Activated T-helper 1 cell treated with anti-CD3 and anti-CD28 coated beads, Interleukin-12 subunit alpha, Interleukin-12 subunit beta, Interleukin-2, Interleukin-4 antibody, amounts not matched to agents 30 ng/mL and 10 ng/mL and 1 ng/mL, durations not matched to agents 14 hours and 24 hours and 36 hours (primary cell): Measurements from ENCODE around the gene DGKI. TPM values are rescaled to one million over a fixed set of nuclear protein-coding genes. Genes with fewer than 3 reads are reported as not detected.

ENCODE experiments used
- DNase-seq: peaks from one replicate; pipeline ENCODE4 v3.0.0; 2021; ENCODE audit warnings: low spot score
- H3K27ac Mint-ChIP-seq: one replicate; pipeline ENCODE4 v1.8.0; 2021; ENCODE audit warnings: mild to moderate bottlenecking, mixed read lengths
- H3K27me3 Mint-ChIP-seq: one replicate; pipeline ENCODE4 v1.8.0; 2022; ENCODE audit warnings: mild to moderate bottlenecking, moderate library complexity, mixed read lengths; ENCODE audit not compliant: insufficient read depth
- H3K36me3 Mint-ChIP-seq: one replicate; pipeline ENCODE4 v1.8.0; 2021; ENCODE audit warnings: low read depth, mixed read lengths
- H3K4me1 Mint-ChIP-seq: one replicate; pipeline ENCODE4 v1.8.0; 2021; ENCODE audit warnings: low read depth, mixed read lengths
- H3K4me3 Mint-ChIP-seq: one replicate; pipeline ENCODE4 v1.8.0; 2021; ENCODE audit warnings: mild to moderate bottlenecking, moderate library complexity, mixed read lengths
- H3K9me3 Mint-ChIP-seq: one replicate; pipeline ENCODE4 v1.8.0; 2021; ENCODE audit warnings: mixed read lengths
- intact Hi-C: fragments of 100-400 bp; cut with micrococcal nuclease; formaldehyde crosslinking; loops from one replicate; pipeline ENCODE4 v1.15.1; 2024
- total RNA-seq: library from RNA; stranded (reverse); gene quantifications from 2 replicates; pipeline ENCODE4 v1.2.3, GENCODE V29; 2022

The DGKI gene
- total RNA-seq = 27.3 and 30.2 TPM in 2 replicates

DNA sequence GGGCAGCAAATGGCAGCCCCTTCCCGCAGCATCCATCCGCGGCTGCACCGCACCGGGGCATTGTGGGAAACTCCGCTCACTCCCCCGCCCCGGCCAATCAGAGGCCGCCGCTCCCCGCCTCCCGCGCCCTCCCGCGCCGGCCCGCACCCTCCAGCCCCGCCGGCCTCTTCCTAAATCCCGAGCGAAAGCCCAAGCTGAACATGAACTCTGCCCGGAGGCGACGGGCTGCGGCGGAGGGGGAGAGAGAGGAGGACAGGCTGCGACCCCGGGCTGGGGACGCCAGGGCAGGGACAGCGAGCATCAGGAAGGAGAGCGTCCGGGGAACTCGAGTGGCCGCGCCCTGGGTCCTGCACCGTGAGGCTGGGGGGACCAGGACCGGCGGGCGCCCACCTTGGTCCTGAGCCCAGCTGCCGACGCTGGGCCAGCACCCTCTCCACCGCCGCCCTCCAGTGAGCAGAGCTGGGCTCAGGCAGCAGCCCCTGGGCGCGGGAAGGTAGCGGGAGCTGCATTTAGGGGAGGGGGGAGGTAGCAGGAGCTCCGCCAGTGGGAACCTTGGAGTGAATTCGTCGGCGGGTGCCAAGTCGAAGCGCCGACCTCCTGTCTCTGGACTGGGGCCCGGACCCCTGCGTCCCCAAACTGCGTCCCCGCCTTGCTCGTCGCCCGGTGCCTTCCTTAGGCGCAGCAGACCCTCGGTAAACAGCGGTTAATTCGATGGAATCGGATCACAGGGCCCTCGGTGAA is at the start of gene DGKI:
TSS of gene DGKI (minus strand) at position 148 of the 741 bp plus-strand sequence.
- DNase-seq = peak; percentile 14
- peaks cover 6% of the 10 kb centered on the region for H3K36me3 Mint-ChIP-seq
- peaks cover 40% of the 10 kb centered on the region for H3K27me3 Mint-ChIP-seq
- peak within 1 kb of the TSS; percentile 74 for H3K4me3 Mint-ChIP-seq
- peaks cover 7% of the 10 kb centered on the region for H3K4me1 Mint-ChIP-seq
- intact Hi-C loops = loop anchor here (1.0 kb wide), 1 partner anchor 48 kb away; no protein-coding TSS in a partner anchor
- no peak within 1 kb of the TSS for H3K27ac Mint-ChIP-seq
- H3K9me3 Mint-ChIP-seq = no peaks in the 10 kb centered on the region

DNA sequence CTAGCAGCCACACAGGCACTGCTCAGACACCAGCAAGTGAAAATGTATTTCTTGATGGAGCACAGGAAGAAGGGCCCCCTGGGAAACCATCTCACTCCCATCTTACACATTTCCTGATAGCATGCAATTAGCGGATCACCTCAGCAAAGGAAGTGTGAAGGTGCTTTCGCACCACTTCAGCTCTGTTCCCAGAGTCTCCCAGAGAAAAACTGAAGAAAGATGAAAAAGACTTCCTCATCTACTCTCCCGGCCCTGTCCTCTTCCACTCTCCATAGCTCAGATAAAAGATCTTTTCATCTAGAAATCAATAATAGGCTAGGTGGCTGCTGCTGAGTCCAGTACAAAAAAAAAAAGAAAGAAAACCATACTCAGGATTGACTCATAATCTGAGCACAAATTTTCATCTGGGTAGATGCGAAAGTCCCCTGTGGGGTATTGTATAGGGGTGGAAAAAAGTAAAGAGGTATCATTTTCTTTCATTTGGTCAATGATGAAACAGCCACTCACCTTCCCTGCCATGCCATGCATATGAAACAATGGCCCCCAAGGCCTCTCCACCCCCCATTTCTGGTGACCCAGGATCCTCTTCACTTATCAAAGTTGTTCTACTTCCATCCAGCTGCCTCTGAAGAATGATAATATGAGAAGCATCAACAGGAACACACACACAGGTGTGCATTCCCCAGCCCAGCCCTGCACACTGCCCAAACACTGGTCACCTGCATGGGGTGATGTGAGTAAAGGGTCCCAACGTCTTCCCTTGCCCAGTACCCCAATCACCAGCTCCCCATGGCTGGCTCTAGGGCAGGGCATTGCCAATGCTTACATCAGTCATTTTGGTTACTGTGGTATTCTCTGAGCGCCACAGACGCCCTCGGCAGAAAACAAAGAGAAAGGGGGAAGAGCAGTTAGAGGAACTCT is 48.8 kb upstream of the DGKI start:
- Mint-ChIP-seq H3K27ac (peak overlapping the region; percentile 90), H3K27me3 (no peaks in the 10 kb centered on the region), H3K4me3 (peak overlapping the region; percentile 60), H3K4me1 (peaks cover 50% of the 10 kb centered on the region), H3K9me3 (no peaks in the 10 kb centered on the region), H3K36me3 (peaks cover 38% of the 10 kb centered on the region)
- no peak for DNase-seq
- intact Hi-C loops = loop anchor here (1.0 to 5.0 kb wide), 5 partner anchors 13 to 1913 kb away; no protein-coding TSS in a partner anchor

DNA sequence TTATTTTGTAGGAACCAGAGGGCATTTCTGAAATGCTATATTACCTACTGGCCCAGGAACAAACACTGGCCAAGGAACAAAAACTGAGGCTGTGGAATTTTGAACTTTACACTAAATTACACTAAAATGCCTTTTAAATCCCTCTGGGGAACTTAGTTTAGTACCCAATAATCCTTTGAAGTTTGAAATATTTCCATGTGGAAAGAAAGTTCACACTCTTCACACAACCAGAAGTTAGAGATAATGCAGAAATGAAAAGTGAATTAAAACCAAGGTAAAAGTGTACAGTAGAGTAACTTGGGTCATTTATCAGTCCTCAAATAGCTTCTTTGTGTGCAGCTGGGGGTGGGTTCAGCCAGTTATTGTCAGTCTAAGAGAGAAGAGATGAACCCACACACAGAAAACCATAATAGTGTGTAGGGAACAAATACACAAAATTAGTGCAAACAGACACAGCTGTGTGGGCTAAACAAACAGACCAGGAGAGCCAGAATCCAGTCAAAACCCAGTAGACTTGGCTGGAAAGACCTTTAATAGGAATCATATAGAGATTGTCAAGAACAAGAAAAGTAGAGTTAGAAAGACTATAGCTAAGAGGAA is 46.5 kb upstream of the DGKI start:
- no peaks in the 10 kb centered on the region for H3K9me3 Mint-ChIP-seq
- H3K36me3 Mint-ChIP-seq = peaks cover 44% of the 10 kb centered on the region
- peaks cover 38% of the 10 kb centered on the region for H3K4me1 Mint-ChIP-seq
- no peaks in the 10 kb centered on the region for H3K27me3 Mint-ChIP-seq
- no peak overlapping the region for H3K4me3 Mint-ChIP-seq
- intact Hi-C loops = no loop called here
- no peak overlapping the region for H3K27ac Mint-ChIP-seq
- DNase-seq = no peak

DNA sequence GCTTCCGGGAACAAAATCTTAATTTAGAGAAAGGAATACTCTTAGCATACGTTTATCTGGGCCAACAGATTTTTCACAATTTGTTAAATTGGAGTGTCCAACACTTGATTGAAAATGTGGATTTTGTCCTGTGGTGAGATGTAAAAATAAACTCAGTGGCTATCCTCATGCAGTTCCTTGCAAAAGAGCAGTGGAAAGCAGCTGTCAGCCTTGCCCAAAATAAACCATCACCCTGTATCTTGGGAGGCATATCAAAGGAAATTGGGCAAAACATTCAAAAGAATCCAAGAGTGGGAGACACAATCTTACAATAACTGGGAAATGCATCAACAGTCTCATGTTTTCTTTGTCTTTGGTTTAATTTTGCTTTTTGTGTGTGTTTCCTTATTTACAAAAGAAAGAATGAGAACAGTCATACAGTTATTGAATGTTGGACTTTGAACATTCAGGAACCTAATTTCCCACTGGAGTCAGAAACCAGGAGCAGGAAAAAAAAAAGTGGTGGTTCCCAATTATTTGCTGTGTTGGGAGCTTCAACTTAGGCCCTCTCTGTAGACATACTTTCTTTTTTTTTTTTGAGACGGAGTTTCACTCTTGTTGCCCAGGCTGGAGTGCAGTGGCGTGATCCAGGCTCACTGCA is 44.4 kb upstream of the DGKI start:
- Mint-ChIP-seq H3K27me3 (no peaks in the 10 kb centered on the region), H3K4me3 (no peak overlapping the region), H3K4me1 (peaks cover 48% of the 10 kb centered on the region), H3K27ac (no peak overlapping the region), H3K9me3 (no peaks in the 10 kb centered on the region), H3K36me3 (peaks cover 41% of the 10 kb centered on the region)
- intact Hi-C loops = no loop called here
- no peak for DNase-seq

DNA sequence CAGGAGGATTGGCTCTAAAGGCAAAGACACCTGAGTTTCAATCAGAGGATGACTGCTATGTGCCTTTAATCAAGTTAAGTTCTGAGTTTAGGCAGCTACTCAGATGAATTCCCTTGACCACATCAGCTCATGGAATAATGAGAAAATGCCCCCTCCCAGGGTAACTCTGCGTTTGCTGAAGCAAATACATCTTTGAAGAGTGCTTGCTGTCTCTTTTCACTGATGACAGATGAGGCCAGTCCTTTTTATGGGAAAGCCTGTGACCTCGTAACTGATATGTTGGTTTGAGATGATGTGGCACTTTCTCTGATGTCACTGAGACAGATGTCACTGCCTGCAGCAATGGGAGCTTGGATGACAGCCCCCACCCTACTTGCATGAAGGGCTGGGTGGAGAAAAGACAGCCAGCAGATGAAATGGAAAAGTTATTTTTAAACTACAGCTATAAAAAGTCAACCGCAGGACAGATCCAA is 43.7 kb upstream of the DGKI start:
- no peaks in the 10 kb centered on the region for H3K27me3 Mint-ChIP-seq
- H3K9me3 Mint-ChIP-seq = no peaks in the 10 kb centered on the region
- no peak for DNase-seq
- intact Hi-C loops = loop anchor here (1.0 kb wide), 1 partner anchor 8 kb away; no protein-coding TSS in a partner anchor
- peak overlapping the region; percentile 41 for H3K27ac Mint-ChIP-seq
- peaks cover 46% of the 10 kb centered on the region for H3K4me1 Mint-ChIP-seq
- H3K36me3 Mint-ChIP-seq = peaks cover 41% of the 10 kb centered on the region
- H3K4me3 Mint-ChIP-seq = no peak overlapping the region

- H3K4me1 Mint-ChIP-seq = peaks cover 29% of the 10 kb centered on the region
- H3K9me3 Mint-ChIP-seq = no peaks in the 10 kb centered on the region
- peak overlapping the region; percentile 67 for H3K27ac Mint-ChIP-seq
- H3K36me3 Mint-ChIP-seq = peaks cover 41% of the 10 kb centered on the region
- H3K4me3 Mint-ChIP-seq = no peak overlapping the region
- no peak for DNase-seq
- intact Hi-C loops = no loop called here
- no peaks in the 10 kb centered on the region for H3K27me3 Mint-ChIP-seq
Observed at GRCh38 chr7:137888241-137888640, 41.5 kb upstream of the DGKI start.

GRCh38 chr7:137886746-137887145 is 40.0 kb upstream of the DGKI start:
- DNase-seq = no peak
- no peaks in the 10 kb centered on the region for H3K27me3 Mint-ChIP-seq
- H3K36me3 Mint-ChIP-seq = peaks cover 41% of the 10 kb centered on the region
- H3K9me3 Mint-ChIP-seq = no peaks in the 10 kb centered on the region
- intact Hi-C loops = no loop called here
- H3K4me3 Mint-ChIP-seq = no peak overlapping the region
- H3K27ac Mint-ChIP-seq = no peak overlapping the region
- H3K4me1 Mint-ChIP-seq = peaks cover 39% of the 10 kb centered on the region

DNA sequence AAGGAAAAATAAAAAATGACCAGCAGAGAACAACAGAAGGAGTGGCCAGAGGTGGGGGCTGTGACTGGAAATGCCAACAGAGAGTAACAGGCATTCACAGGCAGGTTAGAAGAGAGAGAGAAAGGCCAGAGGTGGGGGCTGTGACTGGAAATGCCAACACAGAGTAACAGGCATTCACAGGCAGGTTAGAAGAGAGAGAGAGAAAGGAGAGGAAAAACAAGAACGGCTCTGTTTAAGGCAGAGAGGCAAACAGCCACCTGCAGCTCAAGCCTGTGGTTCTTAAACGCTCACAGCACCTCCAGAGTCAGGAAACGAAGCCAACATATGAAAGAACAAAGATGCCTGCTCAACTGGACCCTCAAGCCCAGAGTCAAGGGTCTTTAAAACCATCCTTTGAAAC is 39.5 kb upstream of the DGKI start:
- intact Hi-C loops = no loop called here
- H3K27ac Mint-ChIP-seq = peak overlapping the region; percentile 54
- no peaks in the 10 kb centered on the region for H3K27me3 Mint-ChIP-seq
- peaks cover 45% of the 10 kb centered on the region for H3K36me3 Mint-ChIP-seq
- H3K4me3 Mint-ChIP-seq = no peak overlapping the region
- peaks cover 43% of the 10 kb centered on the region for H3K4me1 Mint-ChIP-seq
- no peaks in the 10 kb centered on the region for H3K9me3 Mint-ChIP-seq
- DNase-seq = no peak

DNA sequence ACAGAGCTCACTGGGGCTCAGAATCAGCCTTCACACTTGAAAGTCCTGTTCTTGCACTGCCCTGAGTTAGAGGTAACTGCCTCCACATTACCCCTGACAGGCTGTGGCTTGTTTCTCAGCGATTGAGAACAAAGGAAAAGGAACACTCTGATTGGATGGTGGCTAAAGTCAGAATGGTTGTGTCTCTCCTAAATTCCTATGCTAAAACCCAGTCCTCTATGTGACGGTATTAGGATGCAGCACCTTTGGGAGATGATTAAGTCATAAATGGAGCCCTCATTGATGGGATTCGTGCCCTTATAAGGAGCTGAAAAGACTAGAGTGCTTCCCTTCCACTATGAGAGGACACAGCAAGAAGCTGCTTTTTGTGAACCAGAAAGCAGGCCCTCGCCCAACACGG is 38.9 kb upstream of the DGKI start:
- peaks cover 41% of the 10 kb centered on the region for H3K36me3 Mint-ChIP-seq
- intact Hi-C loops = no loop called here

DNA sequence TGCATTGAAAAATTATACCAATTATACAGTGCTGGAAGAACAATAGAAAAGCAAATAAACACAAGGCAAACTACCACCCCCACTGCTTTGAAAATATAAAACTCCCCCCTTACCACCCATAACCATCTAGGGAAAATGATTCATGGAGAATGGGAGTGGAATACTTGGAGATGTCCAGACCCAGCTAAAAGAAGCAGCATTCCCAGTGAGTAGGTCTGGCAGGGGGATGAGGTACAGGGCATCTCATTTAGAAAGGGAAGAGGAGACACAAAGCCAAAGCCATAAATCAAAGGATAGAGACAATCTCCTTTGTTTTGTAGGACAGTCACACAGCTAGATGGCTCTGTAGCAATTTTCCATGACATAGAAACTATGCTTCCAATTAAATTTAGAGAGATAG is 36.0 kb upstream of the DGKI start:
- DNase-seq = no peak
- H3K27me3 Mint-ChIP-seq = no peaks in the 10 kb centered on the region
- H3K27ac Mint-ChIP-seq = peak overlapping the region; percentile 61
- no peak overlapping the region for H3K4me3 Mint-ChIP-seq
- H3K9me3 Mint-ChIP-seq = no peaks in the 10 kb centered on the region
- peaks cover 44% of the 10 kb centered on the region for H3K4me1 Mint-ChIP-seq
- intact Hi-C loops = loop anchor here (1.0 to 5.0 kb wide), 4 partner anchors 7 to 111 kb away; no protein-coding TSS in a partner anchor
- peaks cover 48% of the 10 kb centered on the region for H3K36me3 Mint-ChIP-seq

More for the DNA sequence above, 38.9 kb upstream of the DGKI start:
- peaks cover 38% of the 10 kb centered on the region for H3K4me1 Mint-ChIP-seq
- H3K9me3 Mint-ChIP-seq = no peaks in the 10 kb centered on the region
- DNase-seq = no peak
- H3K4me3 Mint-ChIP-seq = no peak overlapping the region
- H3K27ac Mint-ChIP-seq = peak overlapping the region; percentile 54
- no peaks in the 10 kb centered on the region for H3K27me3 Mint-ChIP-seq

GRCh38 chr7:137882261-137882668 is 35.5 kb upstream of the DGKI start:
- DNase-seq = peak; percentile 21
- peaks cover 44% of the 10 kb centered on the region for H3K4me1 Mint-ChIP-seq
- H3K27me3 Mint-ChIP-seq = no peaks in the 10 kb centered on the region
- no peak overlapping the region for H3K4me3 Mint-ChIP-seq
- peaks cover 49% of the 10 kb centered on the region for H3K36me3 Mint-ChIP-seq
- intact Hi-C loops = loop anchor here (1.0 to 5.0 kb wide), 4 partner anchors 8 to 110 kb away; no protein-coding TSS in a partner anchor
- H3K9me3 Mint-ChIP-seq = no peaks in the 10 kb centered on the region
- H3K27ac Mint-ChIP-seq = peak overlapping the region; percentile 61

DNA sequence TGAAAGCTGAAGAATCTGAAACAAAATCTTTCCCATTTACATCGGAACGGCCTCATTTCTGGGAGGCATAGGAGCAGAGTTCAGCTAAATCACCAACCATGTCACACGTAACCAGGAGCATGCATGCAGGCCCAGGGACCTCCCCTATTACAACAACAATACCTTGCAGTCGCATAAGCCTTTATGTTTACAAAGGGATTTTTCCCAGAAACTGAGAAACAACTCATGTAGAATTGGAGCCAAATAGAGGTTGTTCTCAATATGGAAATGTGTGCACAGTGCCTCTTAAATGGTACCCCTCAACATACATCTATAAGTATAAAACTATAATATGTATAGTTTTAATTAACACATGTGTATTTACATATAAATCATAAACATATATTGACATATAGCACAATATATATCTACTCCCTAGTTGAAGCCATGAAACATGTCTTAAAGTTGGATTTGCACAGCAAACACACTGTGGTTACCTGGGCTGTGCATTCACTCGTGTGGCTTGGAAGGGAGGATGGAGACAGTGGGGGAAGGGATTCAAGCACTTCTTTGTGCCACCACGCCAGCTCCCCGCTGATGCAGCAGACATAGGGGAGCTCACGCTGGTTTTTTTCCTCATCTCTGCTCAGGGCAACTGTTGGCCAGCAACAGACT is 35.0 kb upstream of the DGKI start:
- H3K27ac Mint-ChIP-seq = peak overlapping the region; percentile 61
- H3K4me3 Mint-ChIP-seq = no peak overlapping the region
- intact Hi-C loops = loop anchor here (1.0 to 5.0 kb wide), 4 partner anchors 8 to 109 kb away; no protein-coding TSS in a partner anchor
- H3K27me3 Mint-ChIP-seq = no peaks in the 10 kb centered on the region
- peaks cover 40% of the 10 kb centered on the region for H3K4me1 Mint-ChIP-seq
- DNase-seq = no peak
- H3K9me3 Mint-ChIP-seq = no peaks in the 10 kb centered on the region
- H3K36me3 Mint-ChIP-seq = peaks cover 52% of the 10 kb centered on the region
